BE2C (cell line): ENCODE measurements around the gene TCF21.
A peak's percentile ranks its signal among the peaks of the same experiment; 100 is the strongest.

ENCODE experiments used
- DNase-seq: peaks from one replicate; pipeline ENCODE4 v3.0.0-alpha.2; 2020
- H3K27me3 ChIP-seq: fragments of 250-450 bp; sonication (Bioruptor Pico); 2 replicates; pipeline ENCODE4 v1.5.1; 2020; ENCODE audit warnings: mild to moderate bottlenecking
- H3K36me3 ChIP-seq: fragments of 250-450 bp; sonication (Bioruptor Pico); 2 replicates; pipeline ENCODE4 v1.5.1; 2020; ENCODE audit warnings: mild to moderate bottlenecking
- H3K4me1 ChIP-seq: fragments of 250-450 bp; sonication (Bioruptor Pico); 2 replicates; pipeline ENCODE4 v1.5.1; 2020
- H3K4me3 ChIP-seq: 2 replicates; pipeline ENCODE4 v1.5.1; 2011; ENCODE audit warnings: low read depth, low read length
- H3K9me3 ChIP-seq: fragments of 250-450 bp; sonication (Bioruptor Pico); 2 replicates; pipeline ENCODE4 v1.5.1; 2020
- TF ChIP-seq, protein P1 (sequence below): IDR thresholded peaks from 2 replicates; pipeline ENCODE4 v1.5.1; 2012; ENCODE audit warnings: mild to moderate bottlenecking, low read depth, low read length

TCF21 gene

DNA sequence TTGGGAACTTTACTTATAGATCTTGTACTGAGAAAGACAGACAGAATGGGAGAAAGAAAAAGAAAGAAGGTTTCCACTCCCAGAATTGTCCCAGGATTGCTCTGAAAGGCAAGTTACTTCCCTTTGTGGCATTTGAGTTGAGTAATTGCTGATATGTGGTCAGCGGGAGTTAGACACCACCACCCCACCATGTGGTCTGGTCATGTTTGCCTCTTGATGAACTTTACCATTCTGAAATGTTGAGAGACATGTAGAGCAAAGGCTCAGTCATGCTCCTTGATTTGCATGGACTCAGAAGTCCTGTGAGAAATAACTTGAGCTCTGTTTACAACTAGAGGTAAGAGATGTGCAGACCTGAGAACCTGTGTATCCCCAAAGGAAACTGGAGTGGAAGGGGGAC lies 17.1 kb downstream of the TCF21 start:
- H3K36me3 ChIP-seq: no peaks in the 10 kb centered on the region
- peaks cover 75% of the 10 kb centered on the region for H3K27me3 ChIP-seq
- H3K4me1 ChIP-seq: no peaks in the 10 kb centered on the region
- no peak for DNase-seq
- no peak overlapping the region for H3K4me3 ChIP-seq
- TF ChIP-seq, protein P1, sequence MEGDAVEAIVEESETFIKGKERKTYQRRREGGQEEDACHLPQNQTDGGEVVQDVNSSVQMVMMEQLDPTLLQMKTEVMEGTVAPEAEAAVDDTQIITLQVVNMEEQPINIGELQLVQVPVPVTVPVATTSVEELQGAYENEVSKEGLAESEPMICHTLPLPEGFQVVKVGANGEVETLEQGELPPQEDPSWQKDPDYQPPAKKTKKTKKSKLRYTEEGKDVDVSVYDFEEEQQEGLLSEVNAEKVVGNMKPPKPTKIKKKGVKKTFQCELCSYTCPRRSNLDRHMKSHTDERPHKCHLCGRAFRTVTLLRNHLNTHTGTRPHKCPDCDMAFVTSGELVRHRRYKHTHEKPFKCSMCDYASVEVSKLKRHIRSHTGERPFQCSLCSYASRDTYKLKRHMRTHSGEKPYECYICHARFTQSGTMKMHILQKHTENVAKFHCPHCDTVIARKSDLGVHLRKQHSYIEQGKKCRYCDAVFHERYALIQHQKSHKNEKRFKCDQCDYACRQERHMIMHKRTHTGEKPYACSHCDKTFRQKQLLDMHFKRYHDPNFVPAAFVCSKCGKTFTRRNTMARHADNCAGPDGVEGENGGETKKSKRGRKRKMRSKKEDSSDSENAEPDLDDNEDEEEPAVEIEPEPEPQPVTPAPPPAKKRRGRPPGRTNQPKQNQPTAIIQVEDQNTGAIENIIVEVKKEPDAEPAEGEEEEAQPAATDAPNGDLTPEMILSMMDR: no peak
- H3K9me3 ChIP-seq: no peaks in the 10 kb centered on the region

DNA sequence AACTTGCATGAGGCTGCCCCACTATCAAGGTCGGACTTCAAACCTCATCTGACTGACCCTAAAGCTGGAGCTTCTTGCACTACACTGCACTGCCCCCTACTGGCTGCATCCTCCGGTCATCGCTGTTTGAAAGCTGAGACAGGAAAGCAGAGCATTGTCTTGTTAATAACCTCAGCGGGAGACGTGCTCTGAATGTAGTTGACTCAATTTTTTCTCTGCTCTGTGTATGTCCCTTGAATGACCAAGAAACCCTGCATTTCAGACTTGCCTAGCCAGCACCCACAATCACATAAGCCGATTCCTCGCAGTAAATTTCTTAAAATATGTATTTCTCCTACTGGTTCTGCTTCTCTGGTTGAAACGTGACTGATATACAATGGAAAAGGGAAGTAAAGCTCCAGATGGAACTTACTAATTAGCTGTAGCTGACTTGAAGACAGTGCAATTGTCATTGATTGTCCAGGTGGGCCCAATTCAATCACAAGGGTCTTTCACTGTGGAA lies 27.8 kb downstream of the TCF21 start:
- DNase-seq: peak; percentile 93
- H3K36me3 ChIP-seq: no peaks in the 10 kb centered on the region
- peaks cover 8% of the 10 kb centered on the region for H3K27me3 ChIP-seq
- H3K4me1 ChIP-seq: no peaks in the 10 kb centered on the region
- H3K9me3 ChIP-seq: no peaks in the 10 kb centered on the region
- TF ChIP-seq, protein P1: peak; percentile 98
- H3K4me3 ChIP-seq: no peak overlapping the region

DNA sequence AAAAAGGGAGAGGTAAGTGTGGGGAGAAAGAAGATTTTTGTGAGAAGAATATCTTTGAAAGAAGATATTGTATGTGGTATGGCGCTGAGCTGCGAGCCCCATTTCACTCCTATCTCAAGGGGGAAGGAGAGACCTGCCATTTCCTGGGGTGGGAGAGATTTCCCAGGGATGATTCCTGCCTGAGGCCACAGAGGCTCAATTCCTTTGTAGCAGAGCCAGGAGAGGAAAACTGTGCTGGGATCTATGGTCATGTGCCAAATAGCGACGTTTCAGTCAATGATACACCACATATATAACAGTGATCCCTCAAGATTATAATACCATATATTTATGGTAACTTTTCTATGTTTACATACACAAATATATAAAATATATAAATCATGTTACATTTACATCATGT lies 28.9 kb downstream of the TCF21 start:
- no peak for DNase-seq
- H3K4me1 ChIP-seq: no peaks in the 10 kb centered on the region
- no peaks in the 10 kb centered on the region for H3K9me3 ChIP-seq
- H3K36me3 ChIP-seq: no peaks in the 10 kb centered on the region
- H3K4me3 ChIP-seq: no peak overlapping the region
- peaks cover 8% of the 10 kb centered on the region for H3K27me3 ChIP-seq
- TF ChIP-seq, protein P1: no peak

GRCh38 chr6:133918208-133918930 lies 29.5 kb downstream of the TCF21 start:
- Histone ChIP-seq H3K4me1 (no peaks in the 10 kb centered on the region), H3K9me3 (no peaks in the 10 kb centered on the region), H3K27me3 (peaks cover 8% of the 10 kb centered on the region), H3K36me3 (no peaks in the 10 kb centered on the region), H3K4me3 (no peak overlapping the region)
- no peak for DNase-seq
- TF ChIP-seq, protein P1: no peak

DNA sequence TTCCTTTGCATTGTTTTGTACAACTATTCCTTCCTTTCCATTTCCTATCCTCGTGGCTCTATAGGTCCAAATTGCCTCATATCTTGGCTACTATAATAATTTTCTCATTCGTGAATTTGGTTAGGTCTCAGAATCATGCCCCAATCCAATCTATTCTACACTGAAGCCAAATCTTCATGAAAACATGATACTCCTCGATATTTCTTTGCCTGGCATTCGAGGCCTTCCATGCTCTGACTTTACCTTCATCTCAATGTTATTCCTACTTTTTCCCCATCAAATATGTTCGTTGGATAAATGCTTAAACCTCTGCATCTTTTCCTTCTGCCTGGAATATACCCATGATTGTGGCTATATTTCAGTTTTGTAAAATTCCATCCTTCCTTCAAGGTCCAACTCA lies 30.4 kb downstream of the TCF21 start:
- no peak for DNase-seq
- Histone ChIP-seq H3K36me3 (no peaks in the 10 kb centered on the region), H3K27me3 (peaks cover 8% of the 10 kb centered on the region), H3K4me3 (no peak overlapping the region), H3K4me1 (no peaks in the 10 kb centered on the region), H3K9me3 (no peaks in the 10 kb centered on the region)
- TF ChIP-seq, protein P1: no peak

DNA sequence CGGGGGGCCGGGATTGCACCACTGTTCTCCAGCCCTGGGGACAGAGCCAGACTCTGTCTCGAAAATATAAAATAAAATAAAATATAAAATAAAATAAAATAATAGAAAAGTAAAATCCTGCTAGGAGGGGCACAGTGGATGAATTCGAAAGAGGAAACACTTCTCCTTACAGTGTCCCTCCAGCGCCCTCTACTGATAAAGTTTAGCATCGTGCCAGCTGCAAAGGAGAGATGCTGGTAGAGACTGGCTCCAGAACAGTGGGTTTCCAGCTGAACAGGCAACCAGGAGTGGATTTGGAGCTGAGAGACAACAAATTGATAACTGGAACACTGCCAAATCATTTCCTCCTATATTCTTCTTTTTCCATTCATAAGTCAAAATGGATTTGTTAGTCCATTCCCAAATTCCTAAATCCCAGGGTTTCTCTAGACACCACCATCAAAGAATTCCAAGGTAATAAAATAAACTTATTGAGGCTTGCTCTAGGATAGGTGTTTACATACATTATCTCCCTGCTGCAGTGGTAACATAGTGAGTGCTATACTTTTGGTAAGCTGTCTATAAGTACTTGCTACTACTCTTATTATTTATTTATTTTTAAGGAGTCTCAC lies 32.4 kb downstream of the TCF21 start:
- Histone ChIP-seq H3K4me3 (0 out of 2 replicates have a peak overlapping the region, but pooled peaks have one; percentile 15), H3K27me3 (peaks cover under 1% of the 10 kb centered on the region), H3K9me3 (no peaks in the 10 kb centered on the region), H3K4me1 (no peaks in the 10 kb centered on the region), H3K36me3 (no peaks in the 10 kb centered on the region)
- peak; percentile 85 for DNase-seq
- TF ChIP-seq, protein P1: peak; percentile 94
